Measurements from ENCODE around the gene CCDC33. TPM values are rescaled to one million over a fixed set of nuclear protein-coding genes. Genes with fewer than 3 reads are reported as not detected.

Gene CCDC33
- total and polyA plus RNA-seq, 2 experiments from 2014 or later = not detected

GRCh38 chr15:74337146-74337545 lies 101.0 kb downstream of the CCDC33 start:
- Histone ChIP-seq H3K4me2 (ENCODE audit: unreplicated experiment) (no peak overlapping the region), H2AFZ (no peak overlapping the region)

DNA sequence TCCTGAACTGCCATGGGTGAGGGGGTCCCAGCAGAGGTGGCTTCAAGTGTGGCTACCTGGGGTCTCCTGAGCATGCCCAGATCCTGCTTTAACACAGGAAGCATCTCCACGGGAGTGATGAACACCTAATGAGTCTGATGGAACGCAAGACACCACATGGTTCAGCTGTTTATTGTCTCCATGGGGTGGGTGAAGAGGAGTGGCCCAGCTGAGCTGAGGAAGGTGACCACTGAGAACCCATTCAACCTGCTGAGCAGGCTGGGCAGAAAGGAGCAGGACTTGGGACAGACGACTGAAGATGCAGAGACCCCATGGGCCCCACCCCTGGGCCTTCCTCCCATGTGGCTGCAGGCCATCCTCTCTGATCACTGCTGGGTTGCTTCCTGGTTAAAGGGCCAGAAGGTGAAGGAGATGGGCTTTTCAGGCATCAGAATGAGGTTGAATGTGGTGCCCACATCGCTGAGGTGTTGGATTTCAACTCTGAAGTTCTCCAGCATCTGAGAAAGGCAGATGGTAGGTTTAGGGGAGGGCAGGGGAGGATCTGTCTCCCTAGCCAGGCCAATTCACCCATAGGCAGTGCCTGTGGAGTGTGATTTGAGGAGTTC lies 101.6 kb downstream of the CCDC33 start:
- Histone ChIP-seq H3K9ac (no peak overlapping the region), H3K27ac (no peak overlapping the region), H4K20me1 (ENCODE audit: insufficient read depth) (no peaks in the 10 kb centered on the region), H3F3A (ENCODE audit: insufficient read depth) (no peaks in the 10 kb centered on the region), H2AFZ (no peak overlapping the region), H3K4me3 (no peak overlapping the region), H3K27me3 (replicated peaks; ENCODE audit: insufficient read depth) (no peaks in the 10 kb centered on the region), H3K79me2 (ENCODE audit: insufficient read depth) (no peaks in the 10 kb centered on the region), H3K4me1 (ENCODE audit: insufficient read depth) (peaks cover 13% of the 10 kb centered on the region), H3K4me2 (ENCODE audit: unreplicated experiment) (no peak overlapping the region), H3K9me3 (ENCODE audit: low read depth) (no peaks in the 10 kb centered on the region), H3K36me3 (ENCODE audit: low read depth) (no peaks in the 10 kb centered on the region), H3K9me2 (ENCODE audit: insufficient read depth) (no peaks in the 10 kb centered on the region)
- no peak for DNase-seq
- in situ Hi-C loops (cut with MboI) = no loop called here
- TF ChIP-seq EZH2 (IDR thresholded peaks at IDR 0.05; ENCODE audit: insufficient read depth, poor library complexity, severe bottlenecking) (no peak), EZH2phosphoT487 (IDR thresholded peaks at IDR 0.05; ENCODE audit: insufficient read depth, low read depth) (no peak)
- WGBS, 2 experiments (ENCODE audit: low coverage in 1 of 2, low lambda C conversion rate in 2 of 2, missing lambda C conversion rate in 2 of 2) = 71 to 75% methylated on average over 4 of the region's 4 CpGs

More at GRCh38 chr15:74337146-74337545, 101.0 kb downstream of the CCDC33 start:
- H3K4me3 ChIP-seq = no peak overlapping the region
- H3K27ac ChIP-seq = no peak overlapping the region
- 83 to 93% methylated on average over 5 of the region's 5 CpGs for WGBS, 2 experiments (ENCODE audit: low coverage in 1 of 2, low lambda C conversion rate in 2 of 2, missing lambda C conversion rate in 2 of 2)
- H3K36me3 ChIP-seq (ENCODE audit: low read depth) = no peaks in the 10 kb centered on the region
- H3K4me1 ChIP-seq (ENCODE audit: insufficient read depth) = peaks cover 13% of the 10 kb centered on the region
- no peaks in the 10 kb centered on the region for H4K20me1 ChIP-seq (ENCODE audit: insufficient read depth)
- H3K9ac ChIP-seq = no peak overlapping the region
- DNase-seq = no peak
- no peaks in the 10 kb centered on the region for H3K27me3 ChIP-seq (replicated peaks; ENCODE audit: insufficient read depth)
- H3K9me2 ChIP-seq (ENCODE audit: insufficient read depth) = no peaks in the 10 kb centered on the region
- in situ Hi-C loops (cut with MboI) = no loop called here
- H3K9me3 ChIP-seq (ENCODE audit: low read depth) = no peaks in the 10 kb centered on the region
- no peak for TF ChIP-seq EZH2phosphoT487 (IDR thresholded peaks at IDR 0.05; ENCODE audit: insufficient read depth, low read depth)
- TF ChIP-seq EZH2 (IDR thresholded peaks at IDR 0.05; ENCODE audit: insufficient read depth, poor library complexity, severe bottlenecking) = no peak
- no peaks in the 10 kb centered on the region for H3F3A ChIP-seq (ENCODE audit: insufficient read depth)
- H3K79me2 ChIP-seq (ENCODE audit: insufficient read depth) = no peaks in the 10 kb centered on the region

DNA sequence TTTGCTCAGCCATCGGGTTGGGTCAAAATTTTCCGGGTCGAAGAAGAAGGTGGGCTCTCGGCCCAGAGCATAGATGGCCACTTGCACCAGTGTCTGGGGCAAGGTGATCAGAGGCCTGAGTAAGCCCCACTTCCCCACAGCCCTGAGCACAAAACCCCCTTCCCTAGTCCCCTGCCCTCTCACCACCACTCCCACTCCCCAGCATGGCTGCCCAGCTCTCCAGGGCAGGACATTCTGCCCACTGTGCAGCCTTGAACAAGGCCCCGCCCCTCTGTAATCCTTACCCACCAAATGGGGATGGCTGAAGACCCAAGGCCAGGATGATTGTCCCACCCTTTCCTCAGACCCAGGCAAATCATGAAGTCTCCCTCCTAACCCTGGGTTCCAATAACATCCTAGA lies 102.5 kb downstream of the CCDC33 start:
- TF ChIP-seq EZH2 (IDR thresholded peaks at IDR 0.05; ENCODE audit: insufficient read depth, poor library complexity, severe bottlenecking) (no peak), EZH2phosphoT487 (IDR thresholded peaks at IDR 0.05; ENCODE audit: insufficient read depth, low read depth) (no peak)
- H4K20me1 ChIP-seq (ENCODE audit: insufficient read depth) = no peaks in the 10 kb centered on the region
- H3K9me3 ChIP-seq (ENCODE audit: low read depth) = no peaks in the 10 kb centered on the region
- H3F3A ChIP-seq (ENCODE audit: insufficient read depth) = no peaks in the 10 kb centered on the region
- H3K4me2 ChIP-seq (ENCODE audit: unreplicated experiment) = no peak overlapping the region
- no peak overlapping the region for H3K9ac ChIP-seq
- no peaks in the 10 kb centered on the region for H3K36me3 ChIP-seq (ENCODE audit: low read depth)
- peaks cover 13% of the 10 kb centered on the region for H3K4me1 ChIP-seq (ENCODE audit: insufficient read depth)
- 98 to 99% methylated on average over 5 of the region's 5 CpGs for WGBS, 2 experiments (ENCODE audit: low coverage in 1 of 2, low lambda C conversion rate in 2 of 2, missing lambda C conversion rate in 2 of 2)
- no peaks in the 10 kb centered on the region for H3K27me3 ChIP-seq (replicated peaks; ENCODE audit: insufficient read depth)
- no peaks in the 10 kb centered on the region for H3K79me2 ChIP-seq (ENCODE audit: insufficient read depth)
- no peak for DNase-seq
- in situ Hi-C loops (cut with MboI) = no loop called here
- no peak overlapping the region for H2AFZ ChIP-seq
- H3K4me3 ChIP-seq = no peak overlapping the region
- no peaks in the 10 kb centered on the region for H3K9me2 ChIP-seq (ENCODE audit: insufficient read depth)
- H3K27ac ChIP-seq = no peak overlapping the region

DNA sequence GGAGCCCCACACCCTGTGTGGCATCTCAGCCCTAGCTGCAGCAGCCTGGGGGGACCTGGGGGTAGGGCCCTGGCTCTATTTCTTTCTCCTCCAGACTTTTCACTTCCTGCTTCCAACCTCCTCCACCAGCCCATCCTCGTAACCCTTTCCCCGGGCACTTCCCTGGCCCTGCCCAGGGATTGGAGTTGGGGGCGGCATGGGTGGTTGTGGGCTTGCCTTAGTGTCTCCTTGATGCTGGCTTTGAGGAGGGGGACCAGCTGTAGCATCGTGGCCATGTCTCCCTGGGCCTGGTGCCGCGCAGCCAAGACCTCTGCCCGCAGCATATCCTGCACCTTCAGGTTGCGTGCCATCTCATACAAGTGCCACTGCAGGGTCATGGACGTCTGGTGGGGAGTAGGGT lies 103.2 kb downstream of the CCDC33 start:
- Histone ChIP-seq H3K4me3 (no peak overlapping the region), H3K27ac (no peak overlapping the region), H2AFZ (no peak overlapping the region), H3K79me2 (ENCODE audit: insufficient read depth) (no peaks in the 10 kb centered on the region), H4K20me1 (ENCODE audit: insufficient read depth) (no peaks in the 10 kb centered on the region), H3K36me3 (ENCODE audit: low read depth) (no peaks in the 10 kb centered on the region), H3F3A (ENCODE audit: insufficient read depth) (no peaks in the 10 kb centered on the region), H3K9me3 (ENCODE audit: low read depth) (no peaks in the 10 kb centered on the region), H3K9me2 (ENCODE audit: insufficient read depth) (no peaks in the 10 kb centered on the region), H3K9ac (no peak overlapping the region), H3K27me3 (replicated peaks; ENCODE audit: insufficient read depth) (no peaks in the 10 kb centered on the region), H3K4me1 (ENCODE audit: insufficient read depth) (peaks cover 13% of the 10 kb centered on the region), H3K4me2 (ENCODE audit: unreplicated experiment) (no peak overlapping the region)
- no peak for TF ChIP-seq EZH2phosphoT487 (IDR thresholded peaks at IDR 0.05; ENCODE audit: insufficient read depth, low read depth)
- no peak for TF ChIP-seq EZH2 (IDR thresholded peaks at IDR 0.05; ENCODE audit: insufficient read depth, poor library complexity, severe bottlenecking)
- in situ Hi-C loops (cut with MboI) = no loop called here
- no peak for DNase-seq
- WGBS, 2 experiments (ENCODE audit: low coverage in 1 of 2, low lambda C conversion rate in 2 of 2, missing lambda C conversion rate in 2 of 2) = 95 to 96% methylated on average over 9 of the region's 9 CpGs
